Osteocyte (in vitro differentiated cells): ENCODE results near the gene GPATCH2. TPM values are rescaled to one million over a fixed set of nuclear protein-coding genes. Genes with fewer than 3 reads are reported as not detected.

Experiments
- DNase-seq: peaks from one replicate; pipeline ENCODE4 v3.0.0; 2021; ENCODE audit warnings: mixed read lengths; ENCODE audit not compliant: unreplicated experiment; ENCODE audit errors: extremely low spot score
- H3K27ac Mint-ChIP-seq: one replicate; pipeline ENCODE4 v1.8.0; 2021; ENCODE audit warnings: mild to moderate bottlenecking, mixed read lengths; ENCODE audit not compliant: unreplicated experiment
- H3K27me3 Mint-ChIP-seq: one replicate; pipeline ENCODE4 v1.8.0; 2021; ENCODE audit warnings: mixed read lengths; ENCODE audit not compliant: unreplicated experiment
- H3K36me3 Mint-ChIP-seq: one replicate; pipeline ENCODE4 v1.8.0; 2021; ENCODE audit warnings: mixed read lengths; ENCODE audit not compliant: unreplicated experiment
- H3K4me1 Mint-ChIP-seq: one replicate; pipeline ENCODE4 v1.8.0; 2021; ENCODE audit warnings: mixed read lengths; ENCODE audit not compliant: unreplicated experiment
- H3K4me3 Mint-ChIP-seq: one replicate; pipeline ENCODE4 v1.8.0; 2021; ENCODE audit warnings: mild to moderate bottlenecking, moderate library complexity, mixed read lengths; ENCODE audit not compliant: unreplicated experiment
- H3K9me3 Mint-ChIP-seq: one replicate; pipeline ENCODE4 v1.8.0; 2021; ENCODE audit warnings: mixed read lengths; ENCODE audit not compliant: unreplicated experiment
- total RNA-seq: library from RNA; stranded (reverse); gene quantifications from 2 replicates; pipeline ENCODE4 v1.2.1, GENCODE V29; 2021
- TF ChIP-seq, protein P1 (sequence below): fragments of 200-600 bp; sonication (generic); IDR thresholded peaks from 2 replicates; pipeline ENCODE4 v1.5.0; 2021; ENCODE audit warnings: antibody characterized with exemption, mild to moderate bottlenecking, moderate library complexity

The GPATCH2 gene
- total RNA-seq, 1 donor from 2014 or later, result 14.9 TPM

DNA sequence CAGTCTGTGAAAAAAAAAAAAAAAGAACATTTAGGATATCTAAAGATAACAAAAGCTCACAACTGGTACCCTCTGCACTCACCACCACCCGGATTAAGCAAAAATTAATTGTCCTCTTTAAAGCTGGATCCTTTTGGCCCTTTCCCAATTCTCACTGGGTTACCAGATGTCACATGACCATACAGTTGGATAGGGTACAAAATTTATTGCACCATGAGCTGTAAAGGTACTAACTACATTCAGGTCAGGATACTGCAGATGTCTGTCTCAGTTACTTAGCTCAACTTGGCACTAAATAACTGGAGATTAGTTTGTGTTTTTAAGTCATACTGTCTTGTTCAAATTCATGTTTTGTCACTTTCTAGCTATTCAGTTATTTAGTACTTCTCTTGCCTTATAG, 96.3 kb downstream of the GPATCH2 start:
- Mint-ChIP-seq H3K4me1 (no peaks in the 10 kb centered on the region), H3K27ac (no peak overlapping the region), H3K9me3 (peaks cover 3% of the 10 kb centered on the region), H3K27me3 (no peaks in the 10 kb centered on the region), H3K36me3 (peaks cover 2% of the 10 kb centered on the region), H3K4me3 (no peak overlapping the region)
- TF ChIP-seq, protein P1, sequence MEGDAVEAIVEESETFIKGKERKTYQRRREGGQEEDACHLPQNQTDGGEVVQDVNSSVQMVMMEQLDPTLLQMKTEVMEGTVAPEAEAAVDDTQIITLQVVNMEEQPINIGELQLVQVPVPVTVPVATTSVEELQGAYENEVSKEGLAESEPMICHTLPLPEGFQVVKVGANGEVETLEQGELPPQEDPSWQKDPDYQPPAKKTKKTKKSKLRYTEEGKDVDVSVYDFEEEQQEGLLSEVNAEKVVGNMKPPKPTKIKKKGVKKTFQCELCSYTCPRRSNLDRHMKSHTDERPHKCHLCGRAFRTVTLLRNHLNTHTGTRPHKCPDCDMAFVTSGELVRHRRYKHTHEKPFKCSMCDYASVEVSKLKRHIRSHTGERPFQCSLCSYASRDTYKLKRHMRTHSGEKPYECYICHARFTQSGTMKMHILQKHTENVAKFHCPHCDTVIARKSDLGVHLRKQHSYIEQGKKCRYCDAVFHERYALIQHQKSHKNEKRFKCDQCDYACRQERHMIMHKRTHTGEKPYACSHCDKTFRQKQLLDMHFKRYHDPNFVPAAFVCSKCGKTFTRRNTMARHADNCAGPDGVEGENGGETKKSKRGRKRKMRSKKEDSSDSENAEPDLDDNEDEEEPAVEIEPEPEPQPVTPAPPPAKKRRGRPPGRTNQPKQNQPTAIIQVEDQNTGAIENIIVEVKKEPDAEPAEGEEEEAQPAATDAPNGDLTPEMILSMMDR, result no peak
- no peak for DNase-seq

DNA sequence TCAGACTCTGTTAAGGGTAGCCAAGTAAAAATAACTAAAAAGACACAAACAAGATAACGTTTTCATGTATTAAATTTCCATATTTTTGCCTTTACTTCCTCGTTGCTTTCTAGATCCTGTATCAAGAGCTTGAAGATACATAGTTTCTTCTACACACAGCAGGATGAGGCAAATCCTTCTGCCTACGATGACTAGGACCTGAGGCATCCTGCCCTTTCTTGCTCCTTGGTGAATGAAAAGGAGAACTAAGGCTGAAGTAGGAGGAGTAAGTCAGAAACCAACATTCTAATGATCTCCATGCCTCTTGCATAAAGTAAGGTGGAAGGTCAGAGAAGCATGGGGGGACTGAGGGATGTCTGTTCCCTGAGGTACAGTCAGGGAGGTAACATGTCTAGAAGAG, 102.6 kb downstream of the GPATCH2 start:
- no peak for DNase-seq

DNA sequence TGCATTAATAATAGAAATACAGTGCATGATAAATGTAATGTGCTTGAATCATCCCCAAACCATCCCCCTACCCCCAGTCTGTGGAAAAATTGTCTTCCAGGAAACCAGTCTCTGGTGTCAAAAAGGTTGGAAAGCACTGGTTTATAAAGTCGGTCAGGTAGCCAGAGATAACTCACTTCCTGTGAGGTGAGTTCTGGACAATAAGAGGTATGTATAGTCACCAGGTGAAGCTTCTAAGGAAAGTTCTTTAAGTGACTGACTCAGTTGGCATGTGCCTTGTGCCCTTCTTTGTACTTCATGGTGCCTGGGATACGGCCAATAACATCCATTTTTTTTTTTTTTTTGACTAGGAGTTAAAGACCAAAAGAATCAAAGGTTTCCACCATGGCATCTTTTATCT, 103.7 kb downstream of the GPATCH2 start:
- no peak for DNase-seq
- Mint-ChIP-seq H3K4me1 (peaks cover 23% of the 10 kb centered on the region), H3K4me3 (no peak overlapping the region), H3K36me3 (peaks cover 11% of the 10 kb centered on the region), H3K27ac (no peak overlapping the region), H3K9me3 (peaks cover 9% of the 10 kb centered on the region), H3K27me3 (no peaks in the 10 kb centered on the region)
- TF ChIP-seq, protein P1, result no peak

More for the DNA sequence above, 102.6 kb downstream of the GPATCH2 start:
- H3K27ac Mint-ChIP-seq, result no peak overlapping the region
- TF ChIP-seq, protein P1, result no peak
- peaks cover 23% of the 10 kb centered on the region for H3K4me1 Mint-ChIP-seq
- H3K4me3 Mint-ChIP-seq, result no peak overlapping the region
- H3K9me3 Mint-ChIP-seq, result peaks cover 9% of the 10 kb centered on the region
- peaks cover 11% of the 10 kb centered on the region for H3K36me3 Mint-ChIP-seq
- no peaks in the 10 kb centered on the region for H3K27me3 Mint-ChIP-seq

DNA sequence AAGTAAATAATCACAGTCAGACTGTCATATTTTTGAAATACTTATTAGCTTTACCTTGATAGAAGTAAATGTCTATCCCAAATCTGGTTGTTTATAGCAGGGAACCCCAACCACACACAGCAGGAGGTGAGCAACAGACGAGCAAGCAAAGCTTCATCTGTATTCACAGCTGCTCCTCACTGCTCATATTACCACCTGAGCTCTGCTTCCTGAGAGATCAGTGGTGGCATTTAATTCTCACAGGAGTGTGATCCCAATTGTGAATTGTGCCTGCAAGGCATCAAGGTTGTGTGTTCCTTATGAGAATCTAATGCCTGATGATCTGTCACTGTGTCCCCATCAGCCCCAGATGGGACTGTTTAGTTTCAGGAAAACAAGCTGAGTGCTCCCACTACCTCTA, 104.3 kb downstream of the GPATCH2 start:
- no peak for DNase-seq
- Mint-ChIP-seq H3K27me3 (no peaks in the 10 kb centered on the region), H3K4me3 (no peak overlapping the region), H3K9me3 (peaks cover 9% of the 10 kb centered on the region), H3K4me1 (peaks cover 23% of the 10 kb centered on the region), H3K27ac (peak overlapping the region; percentile 72), H3K36me3 (peaks cover 11% of the 10 kb centered on the region)
- TF ChIP-seq, protein P1, result no peak

DNA sequence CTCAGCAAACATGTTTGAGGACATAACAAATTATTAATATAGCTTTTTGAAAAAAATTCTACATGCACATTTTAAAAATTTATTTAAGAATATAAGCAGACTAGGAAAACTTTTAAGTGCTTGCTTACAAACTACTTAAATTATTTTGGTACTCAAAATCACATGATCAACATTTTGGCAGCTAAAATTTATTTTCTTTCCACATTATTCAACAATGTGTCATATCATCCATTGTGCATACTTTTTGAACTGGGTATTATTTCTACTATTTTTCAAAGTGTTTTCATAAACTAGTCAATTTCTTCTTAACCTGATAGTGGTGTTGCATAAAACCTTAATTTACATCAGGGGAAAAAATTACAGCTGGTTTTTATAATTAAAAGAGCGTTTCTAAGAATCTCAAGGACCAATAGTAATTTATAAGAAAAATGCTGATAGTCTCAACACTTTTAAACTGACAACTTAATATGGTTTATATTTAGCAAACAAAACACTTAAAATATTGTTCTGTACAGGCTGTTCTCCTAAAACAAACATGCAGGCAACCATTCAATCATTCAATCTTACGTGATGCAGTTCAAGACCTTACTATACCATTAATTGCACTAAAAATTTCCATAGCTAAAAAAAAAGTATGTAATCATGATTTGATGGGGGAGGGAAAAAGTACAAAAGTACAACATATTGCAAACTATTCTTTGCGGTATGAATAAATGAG, 105.0 kb downstream of the GPATCH2 start:
- H3K4me1 Mint-ChIP-seq, result peaks cover 23% of the 10 kb centered on the region
- no peak overlapping the region for H3K4me3 Mint-ChIP-seq
- H3K27ac Mint-ChIP-seq, result peak overlapping the region; percentile 72
- TF ChIP-seq, protein P1, result no peak
- H3K36me3 Mint-ChIP-seq, result peaks cover 11% of the 10 kb centered on the region
- no peak for DNase-seq
- H3K9me3 Mint-ChIP-seq, result peaks cover 9% of the 10 kb centered on the region
- no peaks in the 10 kb centered on the region for H3K27me3 Mint-ChIP-seq
